GM10266 (cell line): ENCODE results near the gene PBOV1.

Experiments used
- DNase-seq: peaks from one replicate; pipeline ENCODE4 v3.0.0; 2012; ENCODE audit errors: extremely low spot score
- TF ChIP-seq, protein P1 (sequence below): IDR thresholded peaks from 2 replicates; pipeline ENCODE4 v1.5.1; 2012; ENCODE audit warnings: mild to moderate bottlenecking, low read depth; ENCODE audit not compliant: control insufficient read depth, insufficient read depth; ENCODE audit errors: missing control alignments

Gene PBOV1

DNA sequence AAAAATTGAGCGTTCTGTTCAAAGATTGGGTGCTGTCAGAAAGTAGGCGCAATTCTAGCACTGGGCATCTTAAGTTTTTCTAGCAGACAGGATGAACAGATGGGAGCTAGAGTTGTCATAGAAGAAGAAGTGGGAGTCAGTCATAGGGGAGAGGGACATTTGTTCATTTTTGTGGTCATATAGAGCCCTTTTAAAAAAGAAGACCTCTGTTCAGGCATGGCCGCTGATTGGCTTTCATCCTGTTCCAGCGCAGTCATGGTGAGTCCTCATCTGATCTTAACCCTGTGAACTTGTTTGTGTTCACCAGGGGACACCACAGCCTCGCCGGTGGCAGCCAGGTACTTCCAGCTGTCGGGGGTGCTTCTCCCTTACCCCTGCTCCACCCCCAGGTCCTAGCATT lies 29.7 kb upstream of the PBOV1 start:
- TF ChIP-seq, protein P1, sequence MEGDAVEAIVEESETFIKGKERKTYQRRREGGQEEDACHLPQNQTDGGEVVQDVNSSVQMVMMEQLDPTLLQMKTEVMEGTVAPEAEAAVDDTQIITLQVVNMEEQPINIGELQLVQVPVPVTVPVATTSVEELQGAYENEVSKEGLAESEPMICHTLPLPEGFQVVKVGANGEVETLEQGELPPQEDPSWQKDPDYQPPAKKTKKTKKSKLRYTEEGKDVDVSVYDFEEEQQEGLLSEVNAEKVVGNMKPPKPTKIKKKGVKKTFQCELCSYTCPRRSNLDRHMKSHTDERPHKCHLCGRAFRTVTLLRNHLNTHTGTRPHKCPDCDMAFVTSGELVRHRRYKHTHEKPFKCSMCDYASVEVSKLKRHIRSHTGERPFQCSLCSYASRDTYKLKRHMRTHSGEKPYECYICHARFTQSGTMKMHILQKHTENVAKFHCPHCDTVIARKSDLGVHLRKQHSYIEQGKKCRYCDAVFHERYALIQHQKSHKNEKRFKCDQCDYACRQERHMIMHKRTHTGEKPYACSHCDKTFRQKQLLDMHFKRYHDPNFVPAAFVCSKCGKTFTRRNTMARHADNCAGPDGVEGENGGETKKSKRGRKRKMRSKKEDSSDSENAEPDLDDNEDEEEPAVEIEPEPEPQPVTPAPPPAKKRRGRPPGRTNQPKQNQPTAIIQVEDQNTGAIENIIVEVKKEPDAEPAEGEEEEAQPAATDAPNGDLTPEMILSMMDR: no peak
- no peak for DNase-seq

DNA sequence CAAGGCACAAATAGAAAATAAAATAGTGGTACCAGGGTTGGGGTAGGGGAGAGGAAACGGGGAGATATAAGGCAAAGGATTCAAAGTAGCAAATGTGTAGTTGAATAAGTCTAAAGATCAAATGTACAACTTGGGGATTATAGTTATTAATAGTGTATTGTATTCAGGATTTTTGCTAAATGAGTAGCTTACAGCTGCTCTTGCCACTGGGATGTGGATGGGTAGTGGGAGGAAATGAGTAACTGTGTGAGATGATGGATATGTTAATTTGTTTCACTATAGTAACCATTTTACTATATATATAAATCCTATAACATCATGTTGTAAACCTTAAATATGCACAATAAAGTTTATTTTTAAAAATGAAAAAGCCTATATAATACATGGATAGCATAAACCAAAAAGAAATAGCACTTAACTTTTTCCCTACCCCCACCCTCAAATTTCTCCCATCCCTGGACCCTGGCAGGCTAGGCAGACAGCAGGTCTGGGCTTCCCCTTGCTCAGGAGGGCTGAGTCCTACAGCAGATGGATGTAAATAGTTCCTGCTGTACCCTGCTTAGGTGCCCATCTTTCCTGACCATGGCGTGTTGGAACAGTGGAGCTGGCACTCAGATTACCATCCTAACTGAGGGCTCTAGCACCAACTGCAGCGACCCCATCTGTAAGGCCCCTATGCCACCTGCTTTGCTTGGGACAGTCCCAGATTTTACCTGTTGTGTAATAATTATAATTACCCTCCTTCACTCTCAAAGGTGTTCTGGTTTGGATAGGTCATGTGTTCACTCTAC lies 28.6 kb upstream of the PBOV1 start:
- no peak for DNase-seq
- TF ChIP-seq, protein P1: no peak

DNA sequence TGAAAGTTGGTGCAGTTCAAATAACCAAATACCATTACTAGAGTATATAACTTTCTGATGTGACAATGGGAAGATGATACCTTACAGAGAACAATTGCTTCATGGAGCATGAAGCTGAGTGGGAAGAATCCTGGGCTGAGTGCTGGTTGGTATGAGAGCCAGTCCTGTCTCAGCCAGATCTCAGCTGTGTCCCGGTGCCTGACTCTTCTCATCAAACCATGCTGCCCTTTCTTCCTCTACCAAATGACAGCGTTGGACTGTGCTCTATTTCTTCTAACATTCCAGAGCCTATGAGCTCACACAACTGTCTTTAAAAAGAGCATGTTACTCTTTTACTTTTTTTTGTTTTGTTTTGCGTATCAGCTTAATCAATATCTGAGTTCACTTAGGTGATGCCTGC lies 27.5 kb upstream of the PBOV1 start:
- TF ChIP-seq, protein P1: no peak
- no peak for DNase-seq

DNA sequence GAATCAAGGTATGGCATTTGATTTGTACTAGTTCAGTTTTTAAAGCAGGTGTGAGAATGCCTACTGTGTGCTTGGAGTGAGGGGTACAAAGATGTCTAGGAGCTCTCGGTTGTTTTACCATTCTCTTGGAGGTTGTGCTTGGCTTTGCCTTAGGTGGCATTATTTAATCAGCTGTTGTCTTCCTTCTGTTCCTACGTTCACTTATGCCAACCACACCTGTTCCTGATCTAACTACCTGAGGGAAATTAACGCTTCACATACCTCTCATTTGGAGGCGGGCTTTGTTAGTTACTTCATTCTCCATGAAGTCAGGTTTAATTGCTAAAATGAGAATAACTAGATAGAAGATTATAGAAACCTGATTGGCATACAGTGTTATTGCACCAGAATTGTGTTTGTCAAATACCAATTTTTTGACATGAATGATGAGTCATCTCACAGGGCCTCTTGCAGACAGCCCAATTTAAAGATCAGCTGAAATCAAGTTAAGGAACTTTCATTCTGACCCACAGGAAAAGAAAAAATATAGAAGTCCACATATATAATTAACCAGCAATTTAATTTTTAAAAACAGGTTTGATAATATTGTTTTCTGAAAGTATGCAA lies 24.8 kb upstream of the PBOV1 start:
- TF ChIP-seq, protein P1: no peak
- DNase-seq: no peak

DNA sequence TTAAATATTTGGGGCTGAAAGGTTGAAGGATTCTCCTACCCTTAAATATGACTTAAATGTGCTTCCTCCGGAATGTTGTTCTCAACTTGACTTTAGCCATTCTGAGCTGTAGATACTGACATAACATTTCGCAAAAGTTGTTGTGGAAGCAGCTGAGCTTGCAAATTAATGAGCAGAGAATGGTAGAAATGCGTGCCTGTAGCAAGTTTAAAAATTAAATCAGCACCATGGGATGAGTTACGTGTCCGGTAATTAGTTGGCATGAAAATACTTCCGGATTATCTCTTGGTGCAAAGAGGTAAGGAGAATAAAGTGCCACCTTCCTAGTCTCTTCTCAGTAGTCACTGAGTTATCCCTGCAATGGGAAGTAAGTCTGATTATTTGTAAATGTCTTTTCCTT lies 23.6 kb upstream of the PBOV1 start:
- TF ChIP-seq, protein P1: no peak
- DNase-seq: no peak

DNA sequence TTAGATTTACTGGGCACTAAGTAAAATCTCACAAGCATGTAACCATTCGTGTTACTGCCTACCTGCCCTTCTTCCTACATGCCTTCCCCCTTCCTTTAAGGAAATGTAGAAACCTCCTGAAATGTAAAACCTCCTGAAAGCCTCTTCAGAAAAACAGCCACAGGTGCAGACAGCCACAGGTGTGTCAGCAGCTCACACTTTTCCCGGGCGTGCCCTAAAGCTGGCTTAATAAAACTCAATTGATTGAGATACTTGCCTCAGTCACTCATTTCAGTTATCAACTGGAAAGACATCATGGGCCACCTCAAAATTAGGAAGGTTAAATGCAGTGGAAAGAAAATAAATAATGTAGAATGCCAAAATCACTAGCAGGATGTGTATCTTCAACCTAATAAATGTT lies 23.1 kb upstream of the PBOV1 start:
- TF ChIP-seq, protein P1: no peak
- no peak for DNase-seq

DNA sequence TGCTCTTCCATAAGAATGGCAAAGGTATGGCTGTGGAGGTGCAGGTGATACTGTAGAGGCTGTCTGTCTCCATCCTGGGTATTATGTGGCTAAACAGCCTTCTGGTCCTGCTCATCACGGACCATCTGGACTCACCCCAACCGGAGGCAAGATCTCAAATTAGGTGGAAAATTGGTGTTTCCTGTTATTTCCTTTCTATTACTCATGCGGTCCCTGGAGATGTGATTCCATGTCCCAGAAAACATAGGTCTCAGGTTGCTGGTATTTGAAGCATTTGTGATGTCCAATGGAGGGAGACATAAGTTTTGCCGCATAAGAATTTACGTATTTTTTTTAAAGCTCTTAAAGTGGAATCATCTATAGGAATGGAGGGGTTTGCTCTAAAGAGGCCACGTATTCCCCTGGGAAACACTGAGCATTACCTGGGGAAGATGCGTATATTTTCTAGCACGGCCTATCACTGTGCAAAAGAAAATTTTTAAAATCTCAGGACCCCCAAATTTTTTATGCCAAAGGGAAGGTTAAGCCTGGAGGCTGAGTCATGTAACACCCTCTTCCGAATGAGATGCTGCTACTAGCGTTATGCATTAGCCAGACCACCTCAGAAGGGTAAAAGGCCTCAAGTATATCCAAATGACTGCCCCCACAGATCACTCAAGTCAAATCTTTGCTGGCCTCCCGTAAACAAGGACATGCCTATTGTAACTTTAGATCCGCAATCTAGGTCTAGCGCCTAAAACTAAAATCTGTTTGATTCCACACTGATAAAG lies 22.4 kb upstream of the PBOV1 start:
- no peak for DNase-seq

More for the DNA sequence above, 22.4 kb upstream of the PBOV1 start:
- TF ChIP-seq, protein P1: no peak
